ENCODE results near the gene GPSM3. TPM values are rescaled to one million over a fixed set of nuclear protein-coding genes. Genes with fewer than 3 reads are reported as not detected.
A peak's percentile ranks its signal among the peaks of the same experiment; 100 is the strongest.
"Not testable (repeated sequence)": the region's sequence is repeated elsewhere in the genome, so short reads cannot be mapped to it uniquely, and the experiment has no call there.

The GPSM3 gene
- total RNA-seq, 2 donors from 2014 or later, result 268 to 291 TPM

DNA sequence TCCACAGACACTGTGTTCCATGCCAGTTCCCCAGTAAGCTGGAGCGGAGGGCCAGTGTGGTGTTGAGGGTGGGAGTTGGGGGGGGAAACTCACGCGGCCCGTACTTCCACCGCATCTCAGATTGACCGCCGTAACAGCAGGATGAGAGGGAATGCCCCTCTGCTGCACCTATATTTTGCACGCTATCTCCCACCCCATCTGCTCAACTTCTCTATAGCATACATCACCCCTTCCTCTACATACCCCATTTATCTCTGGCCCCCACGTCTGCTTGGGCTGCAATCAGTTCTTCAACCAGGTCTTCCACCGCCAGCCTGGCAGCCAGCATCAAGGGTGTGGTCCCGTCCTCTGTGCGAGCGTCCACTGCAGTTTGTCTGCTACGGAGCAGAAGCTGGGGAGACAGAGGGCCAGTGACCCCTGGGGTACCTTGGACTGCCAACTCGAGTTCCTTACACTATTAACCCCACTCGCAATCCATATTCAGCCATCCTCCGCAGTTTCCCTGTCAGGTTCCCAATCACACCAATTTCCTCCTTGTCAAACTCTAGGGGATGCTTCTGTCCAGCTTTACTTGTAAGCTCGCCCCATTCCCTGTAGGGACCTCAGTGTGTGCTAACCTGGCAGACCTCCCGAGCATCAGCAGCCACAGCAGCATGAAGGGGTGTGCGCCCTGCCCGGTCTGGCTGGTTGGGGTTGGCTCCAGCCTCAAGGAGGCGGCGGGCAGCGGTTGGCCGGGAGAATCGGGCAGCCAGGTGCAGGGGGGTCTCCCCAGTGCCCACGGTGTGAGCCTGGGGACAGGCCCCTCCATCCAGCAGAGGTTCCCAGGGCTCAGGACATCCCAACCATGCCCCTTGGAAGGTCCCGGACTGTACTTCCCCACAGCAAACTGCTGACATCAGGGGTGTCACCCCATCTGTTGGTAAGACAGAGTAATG is 4.5 kb upstream of the GPSM3 start:
- Mint-ChIP-seq H3K27me3 (no peaks in the 10 kb centered on the region), H3K4me1 (peaks cover 34% of the 10 kb centered on the region), H3K4me3 (peak overlapping the region; percentile 92), H3K27ac (peak overlapping the region; percentile 94), H3K36me3 (ENCODE audit: low read depth) (no peaks in the 10 kb centered on the region)
- DNase-seq (no peak), ATAC-seq (no peak)
- H3K9me3 ChIP-seq (ENCODE audit: control insufficient read depth, low read length, poor library complexity, severe bottlenecking), result no peaks in the 10 kb centered on the region

DNA sequence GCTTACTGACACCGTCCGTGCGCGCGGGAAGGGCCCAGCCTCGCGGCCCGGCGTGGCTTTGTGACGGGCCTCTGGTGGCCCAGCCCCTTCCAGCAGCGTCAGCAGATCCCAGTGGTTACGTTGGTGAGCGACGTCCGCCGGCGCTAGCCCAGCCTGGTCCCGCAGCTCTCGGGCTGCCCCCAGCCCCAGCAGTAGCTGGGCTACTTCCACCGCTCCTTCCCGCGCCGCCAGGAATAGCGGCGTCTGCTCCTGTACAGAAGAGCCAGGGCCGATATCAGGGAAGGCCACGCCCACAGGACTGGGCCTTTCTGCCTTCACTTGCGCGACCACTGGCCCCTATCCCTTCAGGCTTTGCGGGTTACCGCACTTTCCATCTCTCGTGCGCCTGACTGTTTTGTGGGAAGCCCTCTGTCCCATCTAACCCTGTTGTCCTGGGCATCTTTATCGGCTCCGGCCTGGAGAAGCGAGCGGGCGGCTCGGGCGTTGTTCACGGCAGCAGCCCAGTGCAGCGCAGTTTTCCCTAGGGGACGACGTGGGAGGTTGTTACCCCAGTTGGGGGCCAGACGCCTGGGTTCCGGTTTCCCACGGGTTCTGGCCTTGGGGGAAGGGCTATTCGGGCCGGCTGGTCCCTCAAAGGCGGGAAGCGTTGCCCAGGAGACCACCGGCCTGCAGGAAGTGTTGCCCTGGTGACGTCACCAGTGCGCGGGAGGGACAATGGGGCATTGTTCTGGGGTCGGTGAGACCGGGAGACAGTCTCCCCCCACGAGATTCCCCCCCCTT is 3.6 kb upstream of the GPSM3 start:
- peak; percentile 84 for ATAC-seq
- no peaks in the 10 kb centered on the region for H3K9me3 ChIP-seq (ENCODE audit: control insufficient read depth, low read length, poor library complexity, severe bottlenecking)
- DNase-seq, result peak in 2 of 3 donors; percentile 40
- peaks cover 40% of the 10 kb centered on the region for H3K4me1 Mint-ChIP-seq
- H3K36me3 Mint-ChIP-seq (ENCODE audit: low read depth), result peaks cover 7% of the 10 kb centered on the region
- no peaks in the 10 kb centered on the region for H3K27me3 Mint-ChIP-seq
- peak overlapping the region; percentile 94 for H3K27ac Mint-ChIP-seq
- peak overlapping the region; percentile 92 for H3K4me3 Mint-ChIP-seq

DNA sequence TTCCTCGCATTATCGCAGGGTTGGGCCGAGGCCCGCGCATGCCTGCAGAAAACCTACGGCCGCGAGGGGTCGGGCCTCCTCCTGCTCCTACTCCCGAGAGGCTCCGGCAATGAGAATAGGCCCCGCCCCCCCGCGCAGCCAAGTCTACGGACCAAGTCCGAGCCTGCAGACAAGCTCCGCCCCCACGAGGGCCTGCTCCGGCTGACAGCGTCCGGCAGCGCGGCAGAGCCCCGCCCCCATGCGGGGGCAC is 3.1 kb upstream of the GPSM3 start:
- DNase-seq (peak; percentile 96 to 100 (median 99)), ATAC-seq (peak; percentile 83)
- Mint-ChIP-seq H3K27ac (peak overlapping the region; percentile 94), H3K27me3 (no peaks in the 10 kb centered on the region), H3K4me3 (peak overlapping the region; percentile 92), H3K4me1 (peaks cover 42% of the 10 kb centered on the region), H3K36me3 (ENCODE audit: low read depth) (peaks cover 7% of the 10 kb centered on the region)
- H3K9me3 ChIP-seq (ENCODE audit: control insufficient read depth, low read length, poor library complexity, severe bottlenecking), result no peaks in the 10 kb centered on the region

DNA sequence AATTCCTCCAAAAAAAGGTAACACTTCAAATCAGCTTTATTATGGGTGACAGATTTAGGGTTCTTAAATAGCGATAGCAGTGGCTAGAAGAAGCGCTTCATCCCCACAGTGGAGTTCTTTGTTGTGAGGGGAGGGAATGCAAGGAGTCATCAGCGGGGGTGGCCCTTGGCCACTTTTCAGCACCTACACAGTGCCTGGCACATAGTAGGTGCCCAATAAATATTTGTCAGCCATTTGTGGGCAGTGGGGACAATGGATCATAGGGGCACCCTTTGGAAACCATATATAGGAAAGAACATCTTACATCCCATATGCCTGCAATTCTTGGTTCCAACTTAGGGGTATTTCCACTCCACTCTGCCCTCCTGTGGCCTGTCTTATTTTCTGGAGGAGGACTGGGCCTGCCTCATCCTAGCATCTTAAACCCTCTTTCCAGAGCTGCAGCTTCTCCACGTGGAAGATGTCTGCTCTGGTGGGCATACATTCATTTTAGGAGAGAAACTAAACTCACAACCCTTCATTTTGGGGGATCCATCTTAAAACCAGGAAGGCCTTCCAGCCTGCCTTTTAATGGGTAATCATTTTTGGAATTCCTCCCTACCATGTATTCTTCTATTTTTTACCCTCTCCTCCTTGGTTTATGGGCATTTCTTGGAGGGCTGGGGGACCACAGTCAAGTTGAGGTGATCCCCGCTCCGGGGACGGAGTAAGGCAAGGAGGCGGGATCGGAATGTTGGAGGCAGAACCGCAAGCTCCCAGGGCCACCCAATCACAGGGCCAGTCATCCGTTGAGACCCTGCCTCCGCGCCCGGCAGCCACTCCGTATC is 2.6 kb upstream of the GPSM3 start:
- H3K4me3 Mint-ChIP-seq, result peak overlapping the region; percentile 92
- peaks cover 7% of the 10 kb centered on the region for H3K36me3 Mint-ChIP-seq (ENCODE audit: low read depth)
- peaks cover 42% of the 10 kb centered on the region for H3K4me1 Mint-ChIP-seq
- DNase-seq (no peak), ATAC-seq (no peak)
- no peaks in the 10 kb centered on the region for H3K27me3 Mint-ChIP-seq
- H3K27ac Mint-ChIP-seq, result peak overlapping the region; percentile 94
- no peaks in the 10 kb centered on the region for H3K9me3 ChIP-seq (ENCODE audit: control insufficient read depth, low read length, poor library complexity, severe bottlenecking)

DNA sequence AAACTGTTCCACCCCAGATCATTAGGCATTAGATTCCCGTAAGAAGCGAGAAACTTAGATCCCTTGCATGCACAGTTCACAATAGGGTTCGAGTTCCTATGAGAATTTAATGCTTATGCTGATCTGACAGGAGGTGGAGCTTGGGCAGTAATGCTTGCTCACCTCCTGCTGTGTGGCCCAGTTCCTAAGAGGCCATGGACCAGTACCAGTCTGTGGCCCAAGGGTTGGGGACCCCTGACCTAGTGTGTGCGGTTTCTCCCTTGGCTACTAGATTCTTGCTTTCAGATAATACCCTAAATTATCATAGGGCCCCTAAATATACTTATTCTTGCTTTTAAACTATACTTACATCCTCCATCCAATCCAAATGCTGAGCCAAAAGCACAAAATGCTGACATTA is 1.9 kb upstream of the GPSM3 start:
- DNase-seq, result no peak
- ATAC-seq, result no peak
- Mint-ChIP-seq H3K27ac (peak overlapping the region; percentile 94), H3K27me3 (no peaks in the 10 kb centered on the region), H3K36me3 (ENCODE audit: low read depth) (peaks cover 7% of the 10 kb centered on the region), H3K4me1 (peaks cover 43% of the 10 kb centered on the region), H3K4me3 (peak overlapping the region; percentile 92)
- H3K9me3 ChIP-seq (ENCODE audit: control insufficient read depth, low read length, poor library complexity, severe bottlenecking), result no peaks in the 10 kb centered on the region

DNA sequence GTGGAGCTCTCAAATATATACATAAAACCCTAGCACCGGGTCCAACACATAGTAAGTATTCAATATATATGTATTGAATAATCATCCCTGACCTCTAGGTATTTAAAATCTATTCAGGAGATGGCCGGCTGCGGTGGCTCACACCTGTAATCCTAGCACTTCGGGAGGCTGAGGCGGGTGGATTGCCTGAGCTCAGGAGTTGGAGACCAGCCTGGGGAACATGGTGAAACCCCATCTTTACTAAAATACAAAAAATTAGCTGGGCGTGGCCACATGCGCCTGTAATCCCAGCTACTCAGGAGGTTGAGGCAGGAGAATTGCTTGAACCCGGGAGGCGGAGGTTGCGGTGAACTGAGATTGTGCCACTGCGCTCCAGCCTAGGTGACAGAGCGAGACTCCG is 653 bp upstream of the GPSM3 start:
- Mint-ChIP-seq H3K4me3 (peak overlapping the region; percentile 99), H3K27ac (peak overlapping the region; percentile 98), H3K36me3 (ENCODE audit: low read depth) (peaks cover 12% of the 10 kb centered on the region), H3K4me1 (peaks cover 52% of the 10 kb centered on the region)
- H3K9me3 ChIP-seq (ENCODE audit: control insufficient read depth, low read length, poor library complexity, severe bottlenecking); ATAC-seq; DNase-seq; H3K27me3 Mint-ChIP-seq: not testable (repeated sequence)

DNA sequence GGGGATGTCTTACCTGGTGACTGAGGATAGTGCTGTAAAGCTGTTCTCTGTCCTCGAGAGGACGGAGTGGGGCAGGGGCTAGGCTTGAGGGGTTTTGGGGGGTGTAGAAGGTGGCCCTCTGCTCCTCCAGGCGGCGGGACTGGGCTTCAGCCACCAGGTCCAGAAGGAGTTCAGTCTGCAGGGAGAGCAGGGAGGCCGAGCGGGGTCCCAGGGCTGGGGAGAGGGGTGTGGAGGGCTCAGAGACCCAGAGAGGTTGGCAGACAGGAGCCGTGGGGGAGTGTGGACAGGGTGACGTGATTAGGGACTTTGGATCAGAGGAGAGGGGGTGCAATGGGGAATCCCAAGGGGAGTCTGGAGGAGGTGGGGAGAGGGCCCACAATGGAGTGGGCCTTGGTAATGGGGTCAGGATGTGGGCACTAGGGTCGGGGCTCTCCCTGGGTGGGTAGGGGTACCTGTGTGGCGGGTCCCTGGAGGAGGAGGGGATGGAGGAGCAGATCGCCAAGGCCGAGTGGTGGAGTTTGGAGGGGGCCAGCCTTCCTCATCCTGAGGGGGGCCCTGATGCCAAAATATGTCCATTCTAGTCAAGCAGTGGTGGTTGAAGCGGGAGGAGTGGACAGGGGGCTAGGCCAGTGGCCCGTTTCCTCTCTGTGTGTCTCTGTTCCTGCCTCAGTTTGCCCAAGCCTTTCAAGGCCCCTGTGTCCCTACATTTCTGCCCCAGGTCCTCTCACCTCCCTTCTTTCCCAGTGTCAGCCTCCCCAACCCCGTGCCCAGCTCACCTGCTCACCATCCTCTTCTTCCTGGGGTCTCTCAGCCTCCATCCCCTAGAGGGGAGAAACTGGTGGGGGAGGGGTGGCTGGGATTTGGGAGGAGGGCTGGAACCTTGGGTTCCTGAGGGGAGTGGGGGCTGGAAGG is 491 bp downstream of the GPSM3 start:
- peaks cover 12% of the 10 kb centered on the region for H3K36me3 Mint-ChIP-seq (ENCODE audit: low read depth)
- no peaks in the 10 kb centered on the region for H3K27me3 Mint-ChIP-seq
- peaks cover 60% of the 10 kb centered on the region for H3K4me1 Mint-ChIP-seq
- H3K4me3 Mint-ChIP-seq, result peak overlapping the region; percentile 99
- H3K9me3 ChIP-seq (ENCODE audit: control insufficient read depth, low read length, poor library complexity, severe bottlenecking), result no peaks in the 10 kb centered on the region
- ATAC-seq (no peak), DNase-seq (peak in 1 of 3 donors; percentile 45)
- H3K27ac Mint-ChIP-seq, result peak overlapping the region; percentile 98

DNA sequence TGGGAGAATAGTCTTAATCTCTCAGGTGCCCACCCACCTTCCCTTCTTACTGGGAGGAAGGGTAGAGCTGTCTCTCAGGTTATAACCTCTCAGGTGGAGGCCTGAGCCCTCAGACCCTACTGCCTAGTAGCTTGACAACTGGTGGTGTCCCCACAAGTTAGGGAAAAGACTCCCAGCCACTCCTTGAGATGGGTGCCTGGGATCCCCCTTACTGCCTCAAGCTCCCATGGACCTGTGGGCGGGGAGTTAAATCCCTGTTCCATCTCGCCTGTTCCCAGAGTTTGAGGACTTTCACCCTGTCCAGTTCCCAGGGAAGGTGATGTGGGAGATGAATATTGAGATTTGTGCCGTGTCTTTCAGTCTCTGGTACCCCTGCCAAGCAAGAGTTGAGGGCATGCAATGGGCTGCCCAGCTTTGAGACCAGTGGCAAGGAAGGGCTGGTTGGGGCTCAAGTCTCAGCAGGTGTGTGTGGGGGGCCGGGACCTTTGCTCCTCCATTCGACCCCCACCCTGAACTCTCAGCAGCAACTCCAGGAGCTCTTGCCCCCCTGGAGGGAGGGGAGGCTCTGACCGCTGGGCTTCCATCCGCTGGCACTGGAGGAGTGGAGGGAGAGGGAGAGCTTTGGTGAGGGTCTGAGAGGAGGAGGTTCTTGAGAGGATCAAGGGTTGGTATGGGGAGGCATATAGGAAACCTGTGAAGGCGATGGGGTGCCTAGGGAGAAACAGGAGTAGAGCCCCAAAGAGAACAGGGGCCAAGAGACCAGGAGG is 1.3 kb downstream of the GPSM3 start:
- H3K9me3 ChIP-seq (ENCODE audit: control insufficient read depth, low read length, poor library complexity, severe bottlenecking), result no peaks in the 10 kb centered on the region
- Mint-ChIP-seq H3K4me1 (peaks cover 62% of the 10 kb centered on the region), H3K27me3 (no peaks in the 10 kb centered on the region), H3K4me3 (peak overlapping the region; percentile 99), H3K36me3 (ENCODE audit: low read depth) (peaks cover 16% of the 10 kb centered on the region), H3K27ac (peak overlapping the region; percentile 98)
- DNase-seq, result no peak
- no peak for ATAC-seq

DNA sequence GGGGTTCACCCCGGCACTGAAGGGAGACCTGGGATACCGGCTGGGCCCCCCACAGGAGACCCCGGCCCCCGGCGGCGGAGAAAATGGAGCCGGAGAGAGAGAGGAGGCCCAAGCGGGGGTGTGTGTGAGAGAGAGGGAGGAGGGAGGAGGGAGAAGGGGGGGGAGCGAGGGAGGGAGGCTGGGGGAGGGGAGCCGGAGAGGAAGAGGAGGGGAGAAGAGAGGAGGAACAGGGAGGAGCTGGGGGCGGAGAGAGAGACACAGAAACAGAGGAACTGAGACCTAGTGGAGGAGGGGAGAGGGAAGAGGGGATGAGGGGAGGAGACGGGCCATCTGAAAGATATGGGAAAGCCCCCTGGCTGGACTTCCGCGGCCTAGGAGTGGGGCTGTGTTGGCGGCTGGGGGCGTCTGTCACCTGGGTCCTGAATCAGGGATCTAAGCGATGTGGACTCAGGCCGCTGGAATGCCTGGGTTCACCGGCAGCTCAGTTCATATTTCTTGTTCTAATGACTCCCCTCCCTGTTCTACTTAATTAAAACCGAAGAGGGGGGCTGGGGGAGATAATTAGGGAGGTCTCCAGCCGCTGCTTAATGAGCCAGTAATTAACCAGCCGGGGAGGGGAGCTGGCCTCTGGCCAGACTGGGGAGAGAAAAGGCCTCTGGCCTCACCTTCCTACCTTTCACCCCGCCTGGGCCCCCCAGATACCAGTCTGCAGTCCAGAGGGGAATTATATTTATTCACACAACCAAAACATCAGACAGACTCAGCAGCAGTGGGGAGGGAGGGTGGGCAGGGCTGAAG is 2.2 kb downstream of the GPSM3 start, which contains the start of gene PBX2:
PBX2 (minus strand) TSS at position 149 of the 798 bp plus-strand sequence. CDS start 287 bp downstream, outside the sequence.
- Mint-ChIP-seq H3K4me3 (peak within 1 kb of the TSS; percentile 99), H3K36me3 (ENCODE audit: low read depth) (peaks cover 20% of the 10 kb centered on the region), H3K27me3 (no peaks in the 10 kb centered on the region), H3K4me1 (peaks cover 65% of the 10 kb centered on the region), H3K27ac (peak within 1 kb of the TSS; percentile 98)
- DNase-seq, result peak; percentile 47 to 73 (median 65)
- no peaks in the 10 kb centered on the region for H3K9me3 ChIP-seq (ENCODE audit: control insufficient read depth, low read length, poor library complexity, severe bottlenecking)
- ATAC-seq, result peak; percentile 63

DNA sequence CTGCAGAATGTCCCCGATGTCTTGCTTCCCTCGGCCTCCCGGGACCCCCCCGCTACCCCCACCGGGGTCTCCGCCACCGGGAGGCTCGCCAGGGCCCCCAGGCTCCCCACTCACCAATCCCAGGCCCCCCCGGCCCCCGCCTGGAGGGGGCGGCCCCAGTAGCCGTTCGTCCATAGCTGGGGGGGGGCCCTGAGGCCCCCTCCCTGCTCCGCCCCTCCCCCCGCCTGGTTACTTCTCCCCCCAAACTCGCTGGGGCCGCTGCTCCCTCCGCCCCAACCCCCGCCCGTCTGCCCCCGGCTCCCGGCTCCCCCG is 2.7 kb downstream of the GPSM3 start:
- H3K27ac Mint-ChIP-seq, result peak overlapping the region; percentile 98
- peaks cover 20% of the 10 kb centered on the region for H3K36me3 Mint-ChIP-seq (ENCODE audit: low read depth)
- ATAC-seq, result no peak

DNA sequence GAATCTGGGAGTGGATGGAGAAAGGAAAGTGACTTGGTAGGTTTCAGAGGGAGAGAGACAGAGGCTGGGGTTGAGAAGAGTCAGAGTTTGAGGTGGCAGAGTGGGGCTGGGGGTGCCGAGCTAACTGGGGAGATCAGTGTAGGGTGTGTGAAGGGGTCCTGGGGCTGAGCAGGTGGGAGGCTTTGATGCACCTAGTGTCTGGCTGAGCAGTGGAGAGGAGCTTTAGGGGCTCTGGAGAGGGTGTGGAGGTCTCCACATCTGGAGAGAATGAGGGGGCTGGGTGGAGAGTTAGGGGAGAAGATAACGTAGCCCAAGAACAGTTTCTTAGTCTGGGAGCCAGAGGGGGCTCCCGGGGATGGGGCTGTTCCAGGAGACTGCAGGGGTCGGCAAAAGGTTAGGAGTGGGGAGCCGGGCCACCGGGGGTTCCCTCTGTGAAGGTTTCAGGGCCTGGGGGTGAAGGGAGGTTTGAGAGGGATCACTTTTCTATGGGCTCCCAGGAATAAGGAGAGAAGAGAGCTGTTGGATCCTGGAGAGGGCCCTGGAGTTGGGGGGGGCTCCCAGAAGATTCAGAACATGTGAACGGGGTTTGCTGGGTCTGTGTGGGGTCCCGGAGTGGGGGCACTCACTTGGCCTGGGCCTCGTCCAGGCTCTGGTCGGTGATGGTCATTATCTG is 3.2 kb downstream of the GPSM3 start:
- Mint-ChIP-seq H3K4me3 (peak overlapping the region; percentile 98), H3K27ac (peak overlapping the region; percentile 98), H3K27me3 (no peaks in the 10 kb centered on the region), H3K4me1 (peaks cover 57% of the 10 kb centered on the region), H3K36me3 (ENCODE audit: low read depth) (peaks cover 20% of the 10 kb centered on the region)
- no peaks in the 10 kb centered on the region for H3K9me3 ChIP-seq (ENCODE audit: control insufficient read depth, low read length, poor library complexity, severe bottlenecking)
- DNase-seq, result no peak
- ATAC-seq, result no peak

More for the DNA sequence above, 2.7 kb downstream of the GPSM3 start:
- no peaks in the 10 kb centered on the region for H3K27me3 Mint-ChIP-seq
- H3K9me3 ChIP-seq (ENCODE audit: control insufficient read depth, low read length, poor library complexity, severe bottlenecking), result no peaks in the 10 kb centered on the region
- H3K4me1 Mint-ChIP-seq, result peaks cover 60% of the 10 kb centered on the region
- H3K4me3 Mint-ChIP-seq, result peak overlapping the region; percentile 99
- no peak for DNase-seq
